IPS-18a (cell line): ENCODE measurements around the gene PI16.
"Not testable (repeated sequence)": the region's sequence is repeated elsewhere in the genome, so short reads cannot be mapped to it uniquely, and the experiment has no call there.

ENCODE experiments used
- H3K27ac ChIP-seq: one replicate; pipeline ENCODE4 v1.5.1; 2013; ENCODE audit warnings: low read length
- H3K27me3 ChIP-seq: one replicate; pipeline ENCODE4 v1.6.1; 2013; ENCODE audit warnings: mild to moderate bottlenecking, low read length; ENCODE audit not compliant: control insufficient read depth, insufficient read depth
- H3K36me3 ChIP-seq: one replicate; pipeline ENCODE4 v1.6.1; 2013; ENCODE audit warnings: low read depth, low read length; ENCODE audit not compliant: control insufficient read depth
- H3K4me1 ChIP-seq: one replicate; pipeline ENCODE4 v1.6.1; 2013; ENCODE audit warnings: low read depth, low read length; ENCODE audit not compliant: control insufficient read depth
- H3K4me3 ChIP-seq: one replicate; pipeline ENCODE4 v1.5.1; 2013; ENCODE audit warnings: low read length
- H3K9ac ChIP-seq: one replicate; pipeline ENCODE4 v1.6.1; 2013; ENCODE audit warnings: mild to moderate bottlenecking, low read length, moderate library complexity
- H3K9me3 ChIP-seq: one replicate; pipeline ENCODE4 v1.6.1; 2013; ENCODE audit warnings: low read depth, low read length; ENCODE audit not compliant: control insufficient read depth

The PI16 gene

GRCh38 chr6:36930483-36930882 is 24.1 kb upstream of the PI16 start:
- no peaks in the 10 kb centered on the region for H3K27me3 ChIP-seq
- H3K9ac ChIP-seq: no peak overlapping the region
- H3K9me3 ChIP-seq: no peaks in the 10 kb centered on the region
- no peak overlapping the region for H3K27ac ChIP-seq
- no peaks in the 10 kb centered on the region for H3K4me1 ChIP-seq
- no peaks in the 10 kb centered on the region for H3K36me3 ChIP-seq
- H3K4me3 ChIP-seq: no peak overlapping the region

- Histone ChIP-seq H3K9ac (no peak overlapping the region), H3K27me3 (no peaks in the 10 kb centered on the region), H3K4me3 (no peak overlapping the region), H3K36me3 (no peaks in the 10 kb centered on the region), H3K27ac (no peak overlapping the region), H3K4me1 (no peaks in the 10 kb centered on the region), H3K9me3 (no peaks in the 10 kb centered on the region)
These were observed 21.4 kb upstream of the PI16 start for GRCh38 chr6:36933102-36933501.

- Histone ChIP-seq H3K4me3 (no peak overlapping the region), H3K27ac (no peak overlapping the region), H3K9me3 (no peaks in the 10 kb centered on the region), H3K27me3 (no peaks in the 10 kb centered on the region), H3K4me1 (no peaks in the 10 kb centered on the region), H3K9ac (no peak overlapping the region), H3K36me3 (no peaks in the 10 kb centered on the region)
These were observed 21.0 kb upstream of the PI16 start for GRCh38 chr6:36933519-36933918.

- Histone ChIP-seq H3K9ac (no peak overlapping the region), H3K4me1 (no peaks in the 10 kb centered on the region), H3K27ac (no peak overlapping the region), H3K27me3 (no peaks in the 10 kb centered on the region), H3K4me3 (no peak overlapping the region), H3K9me3 (no peaks in the 10 kb centered on the region), H3K36me3 (no peaks in the 10 kb centered on the region)
These were observed 19.6 kb upstream of the PI16 start for GRCh38 chr6:36934901-36935300.

GRCh38 chr6:36936824-36937223 is 17.7 kb upstream of the PI16 start:
- no peak overlapping the region for H3K27ac ChIP-seq
- H3K9me3 ChIP-seq: no peaks in the 10 kb centered on the region
- no peak overlapping the region for H3K9ac ChIP-seq
- H3K4me1 ChIP-seq: no peaks in the 10 kb centered on the region
- H3K27me3 ChIP-seq: no peaks in the 10 kb centered on the region
- no peak overlapping the region for H3K4me3 ChIP-seq
- no peaks in the 10 kb centered on the region for H3K36me3 ChIP-seq

- no peaks in the 10 kb centered on the region for H3K9me3 ChIP-seq
- no peak overlapping the region for H3K27ac ChIP-seq
- H3K9ac ChIP-seq: no peak overlapping the region
These were observed 16.6 kb upstream of the PI16 start for GRCh38 chr6:36937896-36938295.

GRCh38 chr6:36938536-36938935 is 16.0 kb upstream of the PI16 start:
- no peaks in the 10 kb centered on the region for H3K4me1 ChIP-seq
- no peaks in the 10 kb centered on the region for H3K36me3 ChIP-seq

More at GRCh38 chr6:36937896-36938295, 16.6 kb upstream of the PI16 start:
- Histone ChIP-seq H3K4me3 (no peak overlapping the region), H3K36me3 (no peaks in the 10 kb centered on the region), H3K27me3 (no peaks in the 10 kb centered on the region), H3K4me1 (no peaks in the 10 kb centered on the region)

GRCh38 chr6:36939005-36939404 is 15.5 kb upstream of the PI16 start:
- not testable (repeated sequence) for H3K27me3 ChIP-seq, H3K4me1 ChIP-seq, H3K9me3 ChIP-seq, H3K36me3 ChIP-seq, H3K9ac ChIP-seq, H3K4me3 ChIP-seq, H3K27ac ChIP-seq

More at GRCh38 chr6:36938536-36938935, 16.0 kb upstream of the PI16 start:
- Histone ChIP-seq H3K27ac (no peak overlapping the region), H3K9me3 (no peaks in the 10 kb centered on the region), H3K27me3 (no peaks in the 10 kb centered on the region), H3K9ac (no peak overlapping the region), H3K4me3 (no peak overlapping the region)

GRCh38 chr6:36940027-36940426 is 14.5 kb upstream of the PI16 start:
- H3K36me3 ChIP-seq: no peaks in the 10 kb centered on the region
- no peaks in the 10 kb centered on the region for H3K9me3 ChIP-seq
- H3K4me3 ChIP-seq: no peak overlapping the region
- H3K27ac ChIP-seq: no peak overlapping the region
- no peaks in the 10 kb centered on the region for H3K27me3 ChIP-seq
- no peak overlapping the region for H3K9ac ChIP-seq
- no peaks in the 10 kb centered on the region for H3K4me1 ChIP-seq

- H3K4me3 ChIP-seq, H3K9ac ChIP-seq, H3K27ac ChIP-seq, H3K27me3 ChIP-seq, H3K36me3 ChIP-seq, H3K9me3 ChIP-seq, H3K4me1 ChIP-seq: not testable (repeated sequence)
These were observed 13.0 kb upstream of the PI16 start for GRCh38 chr6:36941561-36941960.

- H3K4me3 ChIP-seq, H3K9me3 ChIP-seq, H3K27ac ChIP-seq, H3K9ac ChIP-seq, H3K27me3 ChIP-seq, H3K36me3 ChIP-seq, H3K4me1 ChIP-seq: not testable (repeated sequence)
These were observed 12.2 kb upstream of the PI16 start for GRCh38 chr6:36942329-36942728.

GRCh38 chr6:36944650-36945049 is 9.9 kb upstream of the PI16 start:
- no peaks in the 10 kb centered on the region for H3K9me3 ChIP-seq
- no peak overlapping the region for H3K27ac ChIP-seq
- no peak overlapping the region for H3K9ac ChIP-seq

More at GRCh38 chr6:36944650-36945049, 9.9 kb upstream of the PI16 start:
- H3K27me3 ChIP-seq: no peaks in the 10 kb centered on the region
- H3K4me1 ChIP-seq: peaks cover 2% of the 10 kb centered on the region
- no peak overlapping the region for H3K4me3 ChIP-seq
- H3K36me3 ChIP-seq: no peaks in the 10 kb centered on the region
